ENCODE results near the gene MYRIP.
A peak's percentile ranks its signal among the peaks of the same experiment; 100 is the strongest.
"Not testable (repeated sequence)": the region's sequence is repeated elsewhere in the genome, so short reads cannot be mapped to it uniquely, and the experiment has no call there.

MYRIP gene

DNA sequence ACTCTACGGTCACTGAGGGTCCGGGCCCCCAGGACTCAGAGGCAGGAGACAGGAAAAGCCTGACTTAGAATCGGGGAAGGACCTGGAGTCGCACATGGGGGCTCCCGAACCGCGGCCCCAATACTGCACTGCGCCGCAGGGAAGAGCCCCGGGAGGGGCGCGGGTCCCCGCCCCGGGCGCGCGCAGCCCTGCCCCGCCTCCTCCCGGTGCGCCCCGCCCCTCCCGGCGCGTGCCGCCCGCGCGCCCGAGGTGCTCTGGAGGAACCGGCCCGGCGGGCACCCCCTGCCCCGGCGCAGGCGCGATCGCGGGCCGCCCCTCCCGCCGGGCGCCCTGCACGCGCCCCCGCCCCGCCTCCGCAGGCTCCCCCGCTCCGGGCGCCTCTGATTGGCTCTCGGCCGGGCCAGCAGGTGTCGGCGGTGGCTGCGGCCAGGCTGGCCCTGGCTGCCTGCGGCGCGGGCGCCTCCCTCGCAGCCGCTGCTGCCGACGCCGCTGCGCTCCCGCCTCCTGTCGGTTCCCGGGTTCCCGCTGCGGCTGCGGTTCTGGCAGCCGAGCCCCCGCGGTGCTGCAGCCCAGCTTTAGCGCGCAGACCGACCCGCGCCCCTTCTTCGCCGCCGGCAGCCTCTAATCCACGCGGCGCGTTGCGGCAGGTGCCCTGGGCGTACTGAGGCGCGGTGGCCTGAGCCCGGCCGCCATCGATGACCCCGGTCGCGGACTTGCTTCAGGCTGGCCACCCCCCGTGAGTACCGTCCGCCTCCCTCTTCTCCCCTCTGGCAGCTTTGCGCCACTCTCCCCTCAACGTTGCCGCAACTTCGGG is at the start of gene MYRIP:
Gene MYRIP, plus strand, starts transcription at position 429 of the 814 bp plus-strand sequence. CDS start 91,208 bp downstream, outside the sequence.
- H3K27ac ChIP-seq (ENCODE audit: low read length) = no peak within 1 kb of the TSS
- no peaks in the 10 kb centered on the region for H3K9me3 ChIP-seq (ENCODE audit: insufficient read depth, low read depth, low read length)
- peak within 1 kb of the TSS; percentile 38; the same call in 1 of the 2 replicates for H3K9ac ChIP-seq (ENCODE audit: low read depth, low read length)
- H3K36me3 ChIP-seq (ENCODE audit: insufficient read depth, low read depth, low read length) = no peaks in the 10 kb centered on the region
- peak within 1 kb of the TSS; percentile 72 for H3K4me3 ChIP-seq (ENCODE audit: low read length)
- H3K4me1 ChIP-seq (ENCODE audit: insufficient read depth, low read length) = peaks cover 2% of the 10 kb centered on the region; the same call in 1 of the 2 replicates
- H3K27me3 ChIP-seq (ENCODE audit: insufficient read depth, low read length) = peaks cover 69% of the 10 kb centered on the region

DNA sequence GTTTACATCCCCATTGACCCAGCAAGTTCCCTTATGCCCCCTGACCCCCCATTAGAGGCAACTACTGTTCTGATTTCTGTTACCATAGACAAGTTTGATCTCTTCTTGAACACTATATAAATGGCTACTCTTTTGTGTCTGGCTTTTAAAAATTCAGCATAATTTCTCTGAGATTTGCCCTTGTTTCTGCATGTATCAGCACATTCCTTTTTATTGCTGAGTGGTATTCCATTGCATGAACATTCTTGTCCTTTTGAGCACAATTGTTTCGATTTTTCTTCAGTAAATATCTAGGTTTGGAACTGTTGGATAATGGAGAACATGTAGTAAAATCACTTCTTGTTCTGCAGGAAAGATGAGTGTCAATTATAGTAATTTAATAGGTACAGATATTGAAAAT is 49.1 kb upstream of the MYRIP start:
- H3K27ac ChIP-seq (ENCODE audit: low read length) = no peak overlapping the region
- no peaks in the 10 kb centered on the region for H3K4me1 ChIP-seq (ENCODE audit: insufficient read depth, low read length)
- peaks cover 4% of the 10 kb centered on the region; the same call in 1 of the 2 replicates for H3K9me3 ChIP-seq (ENCODE audit: insufficient read depth, low read depth, low read length)
- H3K4me3 ChIP-seq (ENCODE audit: low read length) = no peak overlapping the region
- H3K27me3 ChIP-seq (ENCODE audit: insufficient read depth, low read length) = no peaks in the 10 kb centered on the region
- H3K9ac ChIP-seq (ENCODE audit: low read depth, low read length) = no peak overlapping the region
- H3K36me3 ChIP-seq (ENCODE audit: insufficient read depth, low read depth, low read length) = no peaks in the 10 kb centered on the region

DNA sequence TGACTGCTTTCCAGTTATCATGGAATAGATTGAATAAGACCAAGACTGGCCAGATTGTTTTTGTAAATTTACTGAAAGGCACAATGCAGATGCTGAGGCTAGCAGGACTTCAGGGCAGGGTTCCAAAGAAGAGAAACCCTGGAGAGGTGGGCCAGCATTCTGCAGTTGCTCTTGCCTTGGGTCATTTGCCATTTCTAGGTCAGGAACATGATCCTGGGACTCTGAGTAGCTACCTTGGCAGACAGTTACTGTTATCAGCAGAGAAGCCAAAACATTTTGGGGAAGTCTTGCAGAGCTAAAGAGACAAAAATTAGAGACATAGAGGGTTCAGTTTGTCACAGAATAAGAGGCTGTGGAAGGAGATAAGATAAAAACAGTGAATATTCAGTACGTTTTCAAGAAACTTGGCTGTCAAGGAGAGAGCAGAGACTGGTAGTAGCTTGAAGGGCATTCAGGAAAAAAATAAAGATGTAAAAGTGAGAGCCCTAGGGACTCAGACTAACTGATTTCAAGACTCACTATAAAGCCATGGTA is 46.8 kb upstream of the MYRIP start:
- H3K27me3 ChIP-seq (ENCODE audit: insufficient read depth, low read length) = no peaks in the 10 kb centered on the region
- H3K4me1 ChIP-seq (ENCODE audit: insufficient read depth, low read length) = no peaks in the 10 kb centered on the region
- H3K4me3 ChIP-seq (ENCODE audit: low read length) = no peak overlapping the region
- no peaks in the 10 kb centered on the region for H3K36me3 ChIP-seq (ENCODE audit: insufficient read depth, low read depth, low read length)
- H3K9me3 ChIP-seq (ENCODE audit: insufficient read depth, low read depth, low read length) = peaks cover 15% of the 10 kb centered on the region
- H3K27ac ChIP-seq (ENCODE audit: low read length) = no peak overlapping the region
- no peak overlapping the region for H3K9ac ChIP-seq (ENCODE audit: low read depth, low read length)

DNA sequence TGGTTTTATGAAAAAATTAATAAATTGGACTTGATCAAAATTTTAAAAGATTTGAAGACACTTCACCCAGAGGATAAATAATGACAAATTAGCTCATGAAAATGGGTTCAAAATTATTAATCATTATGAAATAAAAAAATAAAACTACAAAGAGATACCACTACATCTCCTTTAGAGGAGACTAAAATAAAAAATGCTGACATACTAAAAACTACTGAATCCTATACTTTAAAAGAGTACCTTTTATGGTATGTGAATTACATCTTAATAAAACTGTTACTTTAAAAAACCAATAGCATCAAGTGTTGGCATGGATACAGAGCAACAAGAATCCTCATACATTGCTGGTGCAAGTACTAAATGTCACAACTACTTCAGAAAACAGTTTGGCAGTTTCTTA is 46.0 kb upstream of the MYRIP start:
- Histone ChIP-seq H3K27ac (ENCODE audit: low read length) (no peak overlapping the region), H3K36me3 (ENCODE audit: insufficient read depth, low read depth, low read length) (no peaks in the 10 kb centered on the region), H3K27me3 (ENCODE audit: insufficient read depth, low read length) (no peaks in the 10 kb centered on the region), H3K4me3 (ENCODE audit: low read length) (no peak overlapping the region), H3K9ac (ENCODE audit: low read depth, low read length) (no peak overlapping the region), H3K4me1 (ENCODE audit: insufficient read depth, low read length) (no peaks in the 10 kb centered on the region), H3K9me3 (ENCODE audit: insufficient read depth, low read depth, low read length) (peaks cover 15% of the 10 kb centered on the region)

DNA sequence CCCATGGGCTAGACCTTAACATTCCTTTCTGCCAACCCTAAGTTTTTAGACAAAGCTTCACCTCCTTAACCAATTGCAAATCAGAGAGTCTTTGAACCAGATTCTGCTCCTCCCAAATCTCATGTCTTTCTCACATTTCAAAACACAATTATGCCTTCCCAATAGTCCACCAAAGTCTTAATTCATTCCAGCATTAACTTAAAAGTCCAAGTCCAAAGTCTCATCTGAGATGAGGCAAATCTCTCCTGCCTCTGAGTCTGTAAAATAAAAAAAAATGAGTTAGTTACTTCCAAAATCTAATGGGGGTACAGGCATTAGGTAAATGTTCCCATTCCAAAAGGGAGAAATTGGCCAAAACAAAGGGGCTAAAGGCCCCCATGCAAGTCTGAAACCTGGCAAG is 43.8 kb upstream of the MYRIP start:
- Histone ChIP-seq H3K9me3 (ENCODE audit: insufficient read depth, low read depth, low read length) (peaks cover 15% of the 10 kb centered on the region), H3K4me1 (ENCODE audit: insufficient read depth, low read length) (no peaks in the 10 kb centered on the region), H3K9ac (ENCODE audit: low read depth, low read length) (no peak overlapping the region), H3K27ac (ENCODE audit: low read length) (no peak overlapping the region), H3K27me3 (ENCODE audit: insufficient read depth, low read length) (no peaks in the 10 kb centered on the region), H3K36me3 (ENCODE audit: insufficient read depth, low read depth, low read length) (no peaks in the 10 kb centered on the region), H3K4me3 (ENCODE audit: low read length) (no peak overlapping the region)

DNA sequence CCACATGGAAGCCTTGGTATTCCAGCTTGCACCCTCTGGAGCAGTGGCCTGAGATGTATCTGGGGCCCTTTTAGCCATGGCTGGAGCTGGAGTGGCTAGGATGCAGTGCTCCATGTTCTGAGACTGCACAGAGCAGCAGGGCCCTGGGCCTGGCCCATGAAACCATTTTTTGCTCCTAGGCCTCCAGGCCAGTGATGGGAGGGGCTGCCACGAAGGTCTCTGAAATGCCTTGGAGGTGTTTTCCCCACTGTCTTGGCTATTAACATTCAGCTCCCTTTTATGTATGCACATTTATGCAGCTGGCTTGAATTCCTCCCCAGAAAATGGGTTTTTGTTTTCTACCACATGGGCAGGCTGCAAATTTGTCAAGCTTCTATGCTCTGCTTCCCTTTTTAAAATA is 43.0 kb upstream of the MYRIP start:
- Histone ChIP-seq H3K9ac (ENCODE audit: low read depth, low read length) (no peak overlapping the region), H3K4me1 (ENCODE audit: insufficient read depth, low read length) (no peaks in the 10 kb centered on the region), H3K27me3 (ENCODE audit: insufficient read depth, low read length) (no peaks in the 10 kb centered on the region), H3K36me3 (ENCODE audit: insufficient read depth, low read depth, low read length) (no peaks in the 10 kb centered on the region), H3K4me3 (ENCODE audit: low read length) (no peak overlapping the region), H3K9me3 (ENCODE audit: insufficient read depth, low read depth, low read length) (peaks cover 15% of the 10 kb centered on the region), H3K27ac (ENCODE audit: low read length) (no peak overlapping the region)

DNA sequence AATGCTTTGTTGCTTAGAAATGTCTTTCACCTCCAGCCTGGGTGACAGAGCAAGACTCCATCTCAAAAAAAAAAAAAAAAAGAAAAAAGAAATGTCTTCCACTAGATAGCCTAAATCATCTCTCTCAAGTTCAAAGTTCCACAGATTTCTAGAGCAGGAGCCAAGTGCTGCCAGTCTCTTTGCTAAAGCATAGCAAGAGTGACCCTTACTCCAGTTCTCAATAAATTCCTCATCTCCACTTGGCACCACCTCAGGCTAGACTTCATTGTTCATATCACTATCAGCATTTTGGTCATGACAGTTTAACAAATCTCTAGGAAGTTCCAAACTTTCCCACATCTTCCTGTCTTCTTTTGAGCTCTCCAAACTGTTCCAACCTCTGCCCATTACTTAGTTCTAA is 42.5 kb upstream of the MYRIP start:
- H3K4me3 ChIP-seq (ENCODE audit: low read length); H3K27me3 ChIP-seq (ENCODE audit: insufficient read depth, low read length); H3K4me1 ChIP-seq (ENCODE audit: insufficient read depth, low read length); H3K9ac ChIP-seq (ENCODE audit: low read depth, low read length); H3K27ac ChIP-seq (ENCODE audit: low read length); H3K36me3 ChIP-seq (ENCODE audit: insufficient read depth, low read depth, low read length): not testable (repeated sequence)
- H3K9me3 ChIP-seq (ENCODE audit: insufficient read depth, low read depth, low read length) = peaks cover 15% of the 10 kb centered on the region

DNA sequence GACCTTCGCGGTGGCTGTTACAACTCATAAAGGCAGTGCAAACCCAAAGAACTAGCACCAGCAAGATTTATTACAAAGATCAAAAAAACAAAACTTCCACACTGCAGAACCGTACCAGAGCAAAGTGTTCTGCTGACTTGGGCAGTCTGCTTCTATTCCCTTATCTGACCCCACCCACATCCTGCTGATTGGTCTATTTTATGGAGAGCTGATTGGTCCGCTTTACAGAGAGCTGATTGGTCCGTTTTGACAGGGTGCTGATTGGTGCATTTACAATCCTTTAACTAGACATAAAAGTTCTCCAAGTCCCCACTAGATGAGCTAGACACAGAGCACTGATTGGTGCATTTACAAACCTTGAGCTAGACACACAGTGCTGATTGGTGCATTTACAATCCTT is 31.2 kb upstream of the MYRIP start:
- H3K36me3 ChIP-seq (ENCODE audit: insufficient read depth, low read depth, low read length); H3K4me1 ChIP-seq (ENCODE audit: insufficient read depth, low read length); H3K27me3 ChIP-seq (ENCODE audit: insufficient read depth, low read length); H3K9me3 ChIP-seq (ENCODE audit: insufficient read depth, low read depth, low read length); H3K27ac ChIP-seq (ENCODE audit: low read length); H3K4me3 ChIP-seq (ENCODE audit: low read length); H3K9ac ChIP-seq (ENCODE audit: low read depth, low read length): not testable (repeated sequence)

DNA sequence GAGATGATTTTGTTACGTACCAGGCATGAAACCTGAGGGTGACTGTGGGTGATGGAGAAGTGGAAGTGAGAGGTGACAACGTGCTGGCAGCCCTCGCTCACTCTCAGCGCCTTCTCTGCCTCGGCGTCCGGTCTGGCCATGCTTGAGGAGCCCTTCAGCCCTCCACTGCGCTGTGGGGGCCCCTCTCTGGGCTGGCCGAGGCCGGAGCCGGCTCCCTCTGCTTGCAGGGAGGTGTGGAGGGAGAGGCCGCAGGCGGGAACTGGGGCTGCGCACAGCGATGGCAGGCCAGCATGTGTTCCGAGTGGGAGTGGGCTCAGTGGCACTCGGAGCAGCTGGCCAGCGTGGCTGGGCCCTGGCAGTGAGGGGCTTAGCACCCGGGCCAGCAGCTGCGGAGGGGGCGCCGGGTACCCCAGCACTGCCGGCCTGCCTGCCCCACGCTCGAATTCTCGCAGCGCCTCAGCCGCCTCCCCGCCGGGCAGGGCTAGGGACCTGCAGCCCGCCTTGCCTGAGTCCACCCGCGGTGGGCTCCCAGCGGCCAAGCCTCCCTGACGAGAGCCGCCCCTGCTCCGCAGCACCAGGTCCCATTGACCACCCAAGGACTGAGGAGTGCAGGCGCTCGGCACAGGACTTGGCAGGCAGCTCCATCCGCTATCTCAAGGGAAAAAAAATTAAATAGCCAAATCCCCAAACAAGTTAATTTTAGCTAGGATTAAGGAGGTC is 29.7 kb upstream of the MYRIP start:
- Histone ChIP-seq H3K27me3 (ENCODE audit: insufficient read depth, low read length) (no peaks in the 10 kb centered on the region), H3K9me3 (ENCODE audit: insufficient read depth, low read depth, low read length) (peaks cover 3% of the 10 kb centered on the region; the same call in 1 of the 2 replicates), H3K4me3 (ENCODE audit: low read length) (no peak overlapping the region), H3K4me1 (ENCODE audit: insufficient read depth, low read length) (no peaks in the 10 kb centered on the region), H3K9ac (ENCODE audit: low read depth, low read length) (no peak overlapping the region), H3K27ac (ENCODE audit: low read length) (no peak overlapping the region), H3K36me3 (ENCODE audit: insufficient read depth, low read depth, low read length) (no peaks in the 10 kb centered on the region)

DNA sequence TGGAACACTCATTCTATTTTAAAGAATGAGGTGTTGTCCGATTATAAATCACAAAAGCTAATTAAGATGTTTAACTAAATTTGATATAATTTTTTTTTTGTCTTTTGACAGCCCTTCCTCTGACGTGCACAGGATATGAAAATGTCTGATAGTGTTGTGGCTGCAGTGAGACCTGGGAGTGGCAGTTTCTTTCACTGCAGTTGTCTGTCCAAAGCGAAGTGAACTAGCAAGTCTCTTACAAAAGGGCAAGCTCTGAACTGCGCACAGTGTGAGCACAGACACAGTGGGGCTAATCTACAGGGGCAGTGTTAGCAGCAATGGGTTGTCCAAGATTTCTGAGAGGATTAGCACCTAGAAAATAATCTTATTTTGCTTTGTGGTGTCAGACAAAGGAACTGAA is 29.1 kb upstream of the MYRIP start:
- no peak overlapping the region for H3K4me3 ChIP-seq (ENCODE audit: low read length)
- no peak overlapping the region for H3K27ac ChIP-seq (ENCODE audit: low read length)
- H3K4me1 ChIP-seq (ENCODE audit: insufficient read depth, low read length) = no peaks in the 10 kb centered on the region
- no peaks in the 10 kb centered on the region for H3K36me3 ChIP-seq (ENCODE audit: insufficient read depth, low read depth, low read length)
- peaks cover 3% of the 10 kb centered on the region; the same call in 1 of the 2 replicates for H3K9me3 ChIP-seq (ENCODE audit: insufficient read depth, low read depth, low read length)
- no peaks in the 10 kb centered on the region for H3K27me3 ChIP-seq (ENCODE audit: insufficient read depth, low read length)
- no peak overlapping the region for H3K9ac ChIP-seq (ENCODE audit: low read depth, low read length)

DNA sequence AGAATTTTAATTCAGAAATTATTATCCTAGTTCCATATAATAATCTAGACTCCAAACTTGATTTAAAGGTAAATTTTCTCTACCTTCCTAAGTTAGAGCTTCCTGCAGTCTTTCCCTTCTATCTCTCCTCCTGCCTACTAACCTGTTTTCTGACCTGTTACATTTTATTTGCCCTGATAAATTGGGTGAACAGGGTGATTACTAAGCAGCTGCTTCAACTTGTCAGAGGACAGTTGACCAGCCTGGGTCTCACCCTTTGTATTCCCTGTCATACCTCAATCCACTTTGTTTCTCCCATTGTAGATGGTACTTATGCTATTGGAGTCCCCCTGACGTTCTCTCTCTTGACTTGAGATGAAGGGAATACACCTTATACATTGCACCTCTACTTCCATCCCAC is 28.4 kb upstream of the MYRIP start:
- no peak overlapping the region for H3K27ac ChIP-seq (ENCODE audit: low read length)
- H3K4me1 ChIP-seq (ENCODE audit: insufficient read depth, low read length) = no peaks in the 10 kb centered on the region
- H3K27me3 ChIP-seq (ENCODE audit: insufficient read depth, low read length) = no peaks in the 10 kb centered on the region
- peaks cover 3% of the 10 kb centered on the region; the same call in 1 of the 2 replicates for H3K9me3 ChIP-seq (ENCODE audit: insufficient read depth, low read depth, low read length)
- no peak overlapping the region for H3K4me3 ChIP-seq (ENCODE audit: low read length)
- no peak overlapping the region for H3K9ac ChIP-seq (ENCODE audit: low read depth, low read length)
- H3K36me3 ChIP-seq (ENCODE audit: insufficient read depth, low read depth, low read length) = no peaks in the 10 kb centered on the region

DNA sequence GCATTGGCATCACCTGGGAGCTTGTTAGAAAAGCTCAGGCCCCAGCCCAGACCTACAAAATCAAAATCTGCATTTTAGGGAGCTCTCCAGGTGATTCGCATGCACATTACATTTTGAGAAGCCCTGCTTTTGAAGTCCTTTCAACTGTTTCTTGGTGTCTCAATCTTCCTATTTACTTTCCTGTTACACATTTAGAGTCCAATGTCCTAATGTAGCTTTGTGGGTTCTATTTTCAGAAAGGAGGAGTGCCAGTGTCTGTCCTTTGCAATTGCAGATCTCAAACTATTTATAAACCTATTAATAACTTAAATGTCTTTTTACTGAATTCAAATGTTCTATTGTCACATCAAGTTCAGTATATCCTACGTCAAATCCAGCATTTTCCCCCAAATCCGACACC is 27.8 kb upstream of the MYRIP start:
- Histone ChIP-seq H3K27ac (ENCODE audit: low read length) (no peak overlapping the region), H3K4me3 (ENCODE audit: low read length) (no peak overlapping the region), H3K36me3 (ENCODE audit: insufficient read depth, low read depth, low read length) (no peaks in the 10 kb centered on the region), H3K4me1 (ENCODE audit: insufficient read depth, low read length) (no peaks in the 10 kb centered on the region), H3K9me3 (ENCODE audit: insufficient read depth, low read depth, low read length) (peaks cover 3% of the 10 kb centered on the region; the same call in 1 of the 2 replicates), H3K27me3 (ENCODE audit: insufficient read depth, low read length) (no peaks in the 10 kb centered on the region), H3K9ac (ENCODE audit: low read depth, low read length) (no peak overlapping the region)

Data from iPS-20b (cell line).